HepG2 (cell line): Measurements from ENCODE around the gene LSM14B. TPM values are rescaled to one million over a fixed set of nuclear protein-coding genes. Genes with fewer than 3 reads are reported as not detected.

ENCODE experiments used
- BHLHE40 ChIP-seq: IDR thresholded peaks from 2 replicates; pipeline ENCODE4 v1.6.1; 2011; ENCODE audit warnings: low read length, improper control_type of control experiment
- CREM ChIP-seq, 2 experiments: sonication (generic) in 1 of 2; formaldehyde crosslinking in 1 of 2; IDR thresholded peaks; 2 replicates each; pipeline versions ENCODE4 v1.4.0 to v1.6.1; 2016 to 2020; ENCODE audit warnings: antibody characterized with exemption in 1 of 2, mild to moderate bottlenecking in 1 of 2, missing genetic modification reagents in 1 of 2
- EHMT2 ChIP-seq: fragments of 200-600 bp; sonication (generic); IDR thresholded peaks from 2 replicates; pipeline ENCODE4 v1.7.0; 2017; ENCODE audit warnings: antibody characterized with exemption, low read depth, low read length, borderline replicate concordance
- GZF1 ChIP-seq: sonication (generic); formaldehyde crosslinking; IDR thresholded peaks from 2 replicates; pipeline ENCODE4 v1.5.1; 2020; ENCODE audit warnings: mild to moderate bottlenecking, missing genetic modification reagents
- HOXD1 ChIP-seq: sonication (generic); formaldehyde crosslinking; IDR thresholded peaks from 2 replicates; pipeline ENCODE4 v1.5.0; 2020; ENCODE audit warnings: missing genetic modification reagents
- KAT8 ChIP-seq: IDR thresholded peaks from 2 replicates; pipeline ENCODE4 v1.6.1; 2016; ENCODE audit warnings: missing genetic modification reagents, missing compliant biosample characterization
- MZF1 ChIP-seq: sonication (generic); formaldehyde crosslinking; IDR thresholded peaks from 2 replicates; pipeline ENCODE4 v1.8.1; 2023; ENCODE audit warnings: mild to moderate bottlenecking, missing genetic modification reagents, borderline replicate concordance
- PBX3 ChIP-seq: sonication (generic); formaldehyde crosslinking; IDR thresholded peaks from 2 replicates; pipeline ENCODE4 v1.8.1; 2023; ENCODE audit warnings: missing genetic modification reagents, inconsistent platforms, borderline replicate concordance
- PRDM10 ChIP-seq: sonication (generic); formaldehyde crosslinking; IDR thresholded peaks from 2 replicates; pipeline ENCODE4 v1.4.0; 2020; ENCODE audit warnings: low read depth, missing genetic modification reagents
- TOPORS ChIP-seq: sonication (generic); formaldehyde crosslinking; IDR thresholded peaks from 2 replicates; pipeline ENCODE4 v1.8.0; 2023; ENCODE audit warnings: mild to moderate bottlenecking, missing genetic modification reagents
- ZBTB4 ChIP-seq: sonication (generic); formaldehyde crosslinking; IDR thresholded peaks from 2 replicates; pipeline ENCODE4 v1.4.0; 2020; ENCODE audit warnings: missing genetic modification reagents, mild to moderate bottlenecking, borderline replicate concordance
- ZMYM3 ChIP-seq: sonication (generic); formaldehyde crosslinking; IDR thresholded peaks from 2 replicates; pipeline ENCODE4 v1.5.1; 2020; ENCODE audit warnings: mild to moderate bottlenecking, missing genetic modification reagents
- ZNF10 ChIP-seq: sonication (generic); formaldehyde crosslinking; IDR thresholded peaks from 2 replicates; pipeline ENCODE4 v1.4.0; 2020; ENCODE audit warnings: mild to moderate bottlenecking, low read depth, missing genetic modification reagents, borderline replicate concordance
- ZNF30 ChIP-seq: sonication (generic); formaldehyde crosslinking; IDR thresholded peaks from 2 replicates; pipeline ENCODE4 v1.5.0; 2020; ENCODE audit warnings: mild to moderate bottlenecking, missing genetic modification reagents
- ZNF34 ChIP-seq: sonication (generic); formaldehyde crosslinking; IDR thresholded peaks from 2 replicates; pipeline ENCODE4 v1.4.0; 2020; ENCODE audit warnings: mild to moderate bottlenecking, missing genetic modification reagents, borderline replicate concordance
- ZNF350 ChIP-seq: sonication (generic); formaldehyde crosslinking; IDR thresholded peaks from 2 replicates; pipeline ENCODE4 v1.4.0; 2020; ENCODE audit warnings: mild to moderate bottlenecking, low read depth, missing genetic modification reagents, borderline replicate concordance
- ZNF569 ChIP-seq: sonication (generic); formaldehyde crosslinking; IDR thresholded peaks from 2 replicates; pipeline ENCODE4 v1.5.0; 2020; ENCODE audit warnings: mild to moderate bottlenecking, missing genetic modification reagents, moderate library complexity, borderline replicate concordance
- ZNF800 ChIP-seq: sonication (generic); formaldehyde crosslinking; IDR thresholded peaks from 2 replicates; pipeline ENCODE4 v1.4.0; 2020; ENCODE audit warnings: missing genetic modification reagents
- polyA plus RNA-seq, 8 experiments: library from polyadenylated mRNA; depleted of rRNA in 3 of 8; stranded (reverse) in 7 of 8; unstranded in 1 of 8; fragments of >200 nt; fragmentation: Illumina TruSeq in 4 of 8; extraction: Trizol in 4 of 8; gene quantifications; 2 replicates each; pipeline versions ENCODE4 v1.2.1 to v1.2.3, GENCODE V29; 2011 to 2016; ENCODE audit warnings: low read depth in 4 of 8, missing spikeins in 1 of 8, mixed read lengths in 1 of 8; ENCODE audit not compliant: insufficient read depth in 1 of 8
- total RNA-seq, 5 experiments: library from RNA; depleted of rRNA; stranded (reverse); fragments of >200 nt; fragmentation: Illumina TruSeq; extraction: Trizol; gene quantifications; 2 replicates each; pipeline ENCODE4 v1.2.3, GENCODE V29; 2016; ENCODE audit warnings: low read depth in 1 of 5

The LSM14B gene
- total and polyA plus RNA-seq, 2 of the 13 experiments (the other 11 are each of a cell fraction or from before 2014, with no cell fraction given): 43.3 to 79.2 TPM

GRCh38 chr20:62156592-62157386, 34.5 kb downstream of the LSM14B start (continued):
- TF ChIP-seq ZBTB4 (peak; percentile 67; the same call in 1 of the 2 replicates), ZMYM3 (no peak), GZF1 (CRISPR knock-in tag) (no peak), ZNF10 (0 out of 2 replicates have a peak, but pooled peaks have one; percentile 56), ZNF569 (CRISPR knock-in tag) (no peak), ZNF350 (CRISPR knock-in tag) (peak; percentile 43; the same call in 1 of the 2 replicates), ZNF30 (no peak), PBX3 (CRISPR knock-in tag) (no peak), PRDM10 (CRISPR knock-in tag) (peak; percentile 81; the same call in 1 of the 2 replicates), HOXD1 (CRISPR knock-in tag) (0 out of 2 replicates have a peak, but pooled peaks have one; percentile 7), KAT8 (CRISPR knock-in tag) (no peak), CREM (IDR thresholded peaks at IDR 0.05) (no peak), CREM (CRISPR knock-in tag; IDR thresholded peaks at IDR 0.05) (no peak), ZNF34 (CRISPR knock-in tag) (no peak), ZNF800 (no peak), MZF1 (CRISPR knock-in tag) (no peak), EHMT2 (no peak), TOPORS (no peak), BHLHE40 (0 out of 2 replicates have a peak, but pooled peaks have one; percentile 20)
